ENCODE results near the gene ENTPD6.

The ENTPD6 gene

DNA sequence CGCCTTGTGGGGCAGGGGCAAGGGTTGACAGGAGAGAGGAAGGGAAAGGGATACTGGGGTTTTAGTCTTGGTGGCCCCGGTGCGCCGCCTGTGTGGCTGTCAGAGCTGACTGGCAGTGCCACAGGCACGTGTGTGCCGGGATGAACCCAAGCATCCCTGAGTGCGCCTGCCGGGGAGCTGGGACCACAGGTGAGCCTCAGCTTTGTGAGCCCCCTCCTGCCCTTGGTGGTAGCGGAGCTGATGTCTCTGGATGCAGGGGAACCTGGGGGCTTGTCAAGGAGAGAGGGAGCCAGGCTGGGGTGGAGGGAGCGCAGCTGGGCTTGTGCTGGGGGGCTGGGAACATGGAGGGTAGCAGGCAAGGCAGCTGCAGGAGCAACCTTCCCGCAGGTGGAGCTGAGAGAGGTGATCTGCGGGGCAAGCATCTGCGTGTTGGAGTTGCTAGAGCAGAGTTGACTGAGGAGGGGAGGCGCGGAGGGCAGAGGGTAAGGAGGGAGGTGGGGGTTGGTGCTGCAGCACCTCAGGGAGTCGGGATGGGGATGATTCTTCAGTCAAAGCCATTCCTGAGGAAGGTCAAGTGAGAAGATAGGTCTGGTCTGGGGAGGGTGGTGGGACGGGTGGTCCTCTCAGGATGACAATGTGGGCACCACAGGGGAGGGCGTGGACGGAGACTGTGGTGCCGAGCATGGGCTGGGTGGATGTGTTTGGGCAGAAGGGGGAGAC, 80.5 kb downstream of the ENTPD6 start:
- no peak for DNase-seq (ENCODE audit: low read depth in 1 of 2, low spot score in 1 of 2)

Data from stimulated activated CD4-positive, alpha-beta T cell treated with anti-CD3 and anti-CD28 coated beads, Interleukin-15, amount 100 ng/mL, for 1 hour (primary cell).